Limb (tissue), 2 donors: Measurements from ENCODE around the gene GLDC.
"Not testable (repeated sequence)": the region's sequence is repeated elsewhere in the genome, so short reads cannot be mapped to it uniquely, and the experiment has no call there.

Experiments used
- DNase-seq, 2 donors: peaks; one replicate each; pipeline ENCODE4 v3.0.0-alpha.2; 2016; ENCODE audit errors: extremely low spot score in 2 of 2

GLDC gene

GRCh38 chr9:6664204-6664680, 18.7 kb upstream of the GLDC start:
- DNase-seq, result no peak

- DNase-seq, result no peak
These were observed 15.0 kb upstream of the GLDC start for GRCh38 chr9:6660512-6660911.

GRCh38 chr9:6658628-6659353, 13.3 kb upstream of the GLDC start:
- DNase-seq, result no peak

- DNase-seq, result no peak
These were observed 11.2 kb upstream of the GLDC start for GRCh38 chr9:6656614-6657300.

GRCh38 chr9:6655036-6655435, 9.5 kb upstream of the GLDC start:
- DNase-seq, result no peak

- DNase-seq, result no peak
These were observed 736 bp upstream of the GLDC start for GRCh38 chr9:6646293-6646636.

GRCh38 chr9:6645105-6645354, 499 bp downstream of the GLDC start:
- peak in 1 of 2 donors; percentile 47 for DNase-seq

- DNase-seq, result peak in 1 of 2 donors; percentile 41
These were observed 1.0 kb downstream of the GLDC start for GRCh38 chr9:6644346-6645104.

GRCh38 chr9:6641961-6642360, 3.6 kb downstream of the GLDC start:
- no peak for DNase-seq

- DNase-seq, result no peak
These were observed 4.0 kb downstream of the GLDC start for GRCh38 chr9:6641561-6641960.

GRCh38 chr9:6641056-6641455, 4.5 kb downstream of the GLDC start:
- no peak for DNase-seq

- DNase-seq, result no peak
These were observed 5.1 kb downstream of the GLDC start for GRCh38 chr9:6640268-6641051.

- DNase-seq, result no peak
These were observed 5.9 kb downstream of the GLDC start for GRCh38 chr9:6639622-6640021.

- no peak for DNase-seq
These were observed 11.1 kb downstream of the GLDC start for GRCh38 chr9:6634444-6634843.

GRCh38 chr9:6633378-6633777, 12.2 kb downstream of the GLDC start:
- no peak for DNase-seq

- no peak for DNase-seq
These were observed 12.9 kb downstream of the GLDC start for GRCh38 chr9:6632516-6633183.

- DNase-seq, result no peak
These were observed 14.4 kb downstream of the GLDC start for GRCh38 chr9:6631207-6631512.

GRCh38 chr9:6630502-6631206, 14.9 kb downstream of the GLDC start:
- DNase-seq, result no peak

GRCh38 chr9:6628704-6629103, 16.8 kb downstream of the GLDC start:
- DNase-seq, result no peak

- no peak for DNase-seq
These were observed 20.2 kb downstream of the GLDC start for GRCh38 chr9:6625363-6625762.

- not testable (repeated sequence) for DNase-seq
These were observed 22.7 kb downstream of the GLDC start for GRCh38 chr9:6622784-6623183.
